Activated T-cell treated with anti-CD3 and anti-CD28 coated beads for 1 hour (primary cell): ENCODE results near the gene DPH5.

Experiments used
- DNase-seq: peaks from one replicate; pipeline ENCODE4 v3.0.0-alpha.2; 2020; ENCODE audit warnings: low read depth

DPH5 gene

GRCh38 chr1:101030881-101031280 is 5.3 kb upstream of the DPH5 start:
- DNase-seq, result no peak

- DNase-seq, result no peak
These were observed 3.6 kb upstream of the DPH5 start for GRCh38 chr1:101029184-101029583.

- no peak for DNase-seq
These were observed 2.9 kb upstream of the DPH5 start for GRCh38 chr1:101028466-101028865.

GRCh38 chr1:101027194-101027772 is 1.7 kb upstream of the DPH5 start:
- no peak for DNase-seq

- DNase-seq, result no peak
These were observed 825 bp upstream of the DPH5 start for GRCh38 chr1:101026430-101026788.

- no peak for DNase-seq
These were observed 314 bp downstream of the DPH5 start for GRCh38 chr1:101025283-101025656.

- DNase-seq, result no peak
These were observed 3.3 kb downstream of the DPH5 start for GRCh38 chr1:101022294-101022693.

GRCh38 chr1:101017448-101017847 is 8.1 kb downstream of the DPH5 start:
- DNase-seq, result no peak

GRCh38 chr1:101013776-101014175 is 11.8 kb downstream of the DPH5 start:
- DNase-seq, result no peak

- DNase-seq, result no peak
These were observed 17.3 kb downstream of the DPH5 start for GRCh38 chr1:101008229-101008834.

- DNase-seq, result no peak
These were observed 19.0 kb downstream of the DPH5 start for GRCh38 chr1:101006553-101006952.

GRCh38 chr1:101005871-101006270 is 19.7 kb downstream of the DPH5 start:
- DNase-seq, result no peak

- no peak for DNase-seq
These were observed 20.4 kb downstream of the DPH5 start for GRCh38 chr1:101005183-101005582.

- no peak for DNase-seq
These were observed 20.9 kb downstream of the DPH5 start for GRCh38 chr1:101004670-101005069.

GRCh38 chr1:101004061-101004460 is 21.5 kb downstream of the DPH5 start:
- DNase-seq, result no peak

GRCh38 chr1:101003012-101003650 is 22.5 kb downstream of the DPH5 start:
- no peak for DNase-seq

GRCh38 chr1:101002551-101002950 is 23.0 kb downstream of the DPH5 start:
- no peak for DNase-seq

GRCh38 chr1:101000131-101000873 is 25.3 kb downstream of the DPH5 start:
- no peak for DNase-seq

GRCh38 chr1:100998426-100998825 is 27.2 kb downstream of the DPH5 start:
- no peak for DNase-seq

- no peak for DNase-seq
These were observed 30.2 kb downstream of the DPH5 start for GRCh38 chr1:100995198-100995988.

GRCh38 chr1:100989306-100990077 is 36.1 kb downstream of the DPH5 start:
- no peak for DNase-seq

GRCh38 chr1:100988121-100988520 is 37.5 kb downstream of the DPH5 start:
- DNase-seq, result no peak
